AG04450 (cell line): Measurements from ENCODE around the gene MANSC4. TPM values are rescaled to one million over a fixed set of nuclear protein-coding genes. Genes with fewer than 3 reads are reported as not detected.

ENCODE experiments used
- polyA plus RNA-seq: library from polyadenylated mRNA; depleted of rRNA; stranded (reverse); fragments of >200 nt; gene quantifications from 2 replicates; pipeline ENCODE4 v1.2.3, GENCODE V29; 2011; rRNA removed
- small RNA-seq: library from RNA; depleted of rRNA; stranded (forward); fragments of <200 nt; gene quantifications from one replicate; pipeline ENCODE3, GENCODE V24; 2012; ENCODE audit warnings: low read depth; ENCODE audit not compliant: insufficient read length

Gene MANSC4
- polyA plus RNA-seq, 1 experiment: not detected

Small RNA genes lying within 50 kb of the gene (small RNA-seq; reads per million reads assigned to genes)
- gene RF00019 (not detected), gene RF02271 (not detected)

Other genes with a start within 250 kb of the MANSC4 start
- 0.65 and 0.78 TPM in 2 replicates for gene REP15, start 83.8 kb downstream of the MANSC4 start, polyA plus RNA-seq
- 59.4 and 66.6 TPM in 2 replicates for gene MRPS35, start 69.4 kb downstream of the MANSC4 start, polyA plus RNA-seq
- gene KLHL42, start within 50 bp of the MANSC4 start, polyA plus RNA-seq: 21.3 and 25.4 TPM in 2 replicates
- 1.5 and 1.9 TPM in 2 replicates for gene PTHLH, start 192.5 kb upstream of the MANSC4 start, polyA plus RNA-seq